CD4-positive, alpha-beta T cell (primary cell): ENCODE data around the gene KLHL5. TPM values are rescaled to one million over a fixed set of nuclear protein-coding genes. Genes with fewer than 3 reads are reported as not detected.
"Not testable (repeated sequence)": the region's sequence is repeated elsewhere in the genome, so short reads cannot be mapped to it uniquely, and the experiment has no call there.

Experiments
- ATAC-seq: fragments of 200-7000 bp; cut with Tn5 transposase; one replicate; pipeline ENCODE4 v1.10.0; 2022; ENCODE audit warnings: mild to moderate bottlenecking; ENCODE audit not compliant: poor library complexity
- CTCF ChIA-PET: fragments of 350-600 bp; sonication (Branson Sonifier 250); formaldehyde crosslinking; loops from one replicate; lab custom pipeline; 2021; ENCODE audit warnings: antibody characterized with exemption, inconsistent platforms; lab: Charles Lee
- POLR2A ChIA-PET: fragments of 350-600 bp; sonication (Branson Sonifier 250); formaldehyde crosslinking; loops from one replicate; lab custom pipeline; 2021; ENCODE audit warnings: antibody characterized with exemption, inconsistent platforms; lab: Charles Lee
- DNase-seq, 14 experiments: peaks; one replicate each; pipeline ENCODE4 v3.0.0-alpha.2; 2013 to 2020; ENCODE audit warnings: mixed read lengths in 2 of 14
- H3K27ac ChIP-seq, 2 donors: one replicate each; pipeline versions ENCODE4 v1.5.1 to v1.7.0; 2013; ENCODE audit warnings: low read length in 2 of 2, low read depth in 1 of 2, mild to moderate bottlenecking in 1 of 2
- H3K27me3 ChIP-seq, 2 experiments: 1 replicate in 1 of 2; 2 replicates in 1 of 2; pipeline versions ENCODE4 v1.6.1 to v1.7.0; 2013; ENCODE audit warnings: low read length in 2 of 2, control low read depth in 1 of 2, mild to moderate bottlenecking in 1 of 2, moderate library complexity in 1 of 2; ENCODE audit not compliant: insufficient read depth in 2 of 2, control insufficient read depth in 1 of 2
- H3K36me3 ChIP-seq: one replicate; pipeline ENCODE4 v1.6.1; 2013; ENCODE audit warnings: low read length, control low read depth; ENCODE audit not compliant: insufficient read depth
- H3K4me1 ChIP-seq: one replicate; pipeline ENCODE4 v1.6.1; 2013; ENCODE audit warnings: low read length, control low read depth; ENCODE audit not compliant: insufficient read depth
- H3K4me3 ChIP-seq: one replicate; pipeline ENCODE4 v1.5.1; 2013; ENCODE audit warnings: mild to moderate bottlenecking, low read length, moderate library complexity
- H3K9me3 ChIP-seq, 2 experiments: 1 replicate in 1 of 2; 2 replicates in 1 of 2; pipeline versions ENCODE4 v1.6.1 to v1.7.0; 2013; ENCODE audit warnings: low read length in 2 of 2, mild to moderate bottlenecking in 2 of 2, control low read depth in 1 of 2, moderate library complexity in 1 of 2; ENCODE audit not compliant: control insufficient read depth in 1 of 2, insufficient read depth in 1 of 2
- H3K27ac Mint-ChIP-seq: one replicate; pipeline ENCODE4 v1.8.0; 2020; ENCODE audit warnings: mixed read lengths
- H3K27me3 Mint-ChIP-seq: one replicate; pipeline ENCODE4 v1.8.0; 2021; ENCODE audit warnings: mixed read lengths
- H3K36me3 Mint-ChIP-seq: one replicate; pipeline ENCODE4 v1.8.0; 2021; ENCODE audit warnings: low read depth, mixed read lengths
- H3K4me1 Mint-ChIP-seq: one replicate; pipeline ENCODE4 v1.8.0; 2021; ENCODE audit warnings: low read depth, mixed read lengths
- H3K4me3 Mint-ChIP-seq: one replicate; pipeline ENCODE4 v1.8.0; 2020; ENCODE audit warnings: mild to moderate bottlenecking, mixed read lengths
- H3K9me3 Mint-ChIP-seq: one replicate; pipeline ENCODE4 v1.8.0; 2020; ENCODE audit warnings: mixed read lengths
- intact Hi-C, 2 experiments: fragments of 100-400 bp; cut with DNase I in 1 of 2; cut with micrococcal nuclease in 1 of 2; formaldehyde crosslinking; loops; one replicate each; pipeline versions ENCODE4 v1.15.1 to v1.9.0; 2023 to 2025; cut with DNase I, micrococcal nuclease
- total RNA-seq, 174 experiments: library from RNA in 2 of 174; stranded (reverse) in 2 of 174; gene quantifications; one replicate each; pipeline ENCODE4 v1.2.3 and lab custom pipeline; 2021 to 2026
- TF ChIP-seq, protein P1 (sequence below): fragments of 200-600 bp; IDR thresholded peaks from one replicate; pipeline ENCODE4 v1.8.0; 2022; ENCODE audit warnings: antibody characterized with exemption, mild to moderate bottlenecking

Gene KLHL5
- total RNA-seq, 2 experiments from 2014 or later, result 17.7 to 18.6 TPM

- Histone ChIP-seq H3K36me3 (no peaks in the 10 kb centered on the region), H3K27me3 (no peaks in the 10 kb centered on the region), H3K4me3 (no peak overlapping the region), H3K4me1 (peaks cover 6% of the 10 kb centered on the region), H3K27ac (no peak overlapping the region), H3K9me3 (no peaks in the 10 kb centered on the region)
- peak in 1 of 14 experiments; percentile 3 for DNase-seq
- Mint-ChIP-seq H3K27me3 (no peaks in the 10 kb centered on the region), H3K4me1 (peaks cover 12% of the 10 kb centered on the region), H3K4me3 (no peak overlapping the region), H3K27ac (no peak overlapping the region), H3K36me3 (no peaks in the 10 kb centered on the region), H3K9me3 (no peaks in the 10 kb centered on the region)
- intact Hi-C loops, result loop anchor here (1.0 to 2.0 kb wide), 2 partner anchors 232 to 374 kb away; no protein-coding TSS in a partner anchor
- ChIA-PET CTCF (interaction anchor here (0.6 to 3.2 kb wide), 34 partner anchors 10 to 375 kb away, joined by 3 to 77 read pairs (median 3); partner anchors contain the start of genes TLR10 and WDR19), POLR2A (interaction anchor here (1.0 to 1.5 kb wide), 3 partner anchors 232 to 241 kb away, joined by 3 to 8 read pairs (median 5); no protein-coding TSS in a partner anchor)
- TF ChIP-seq, protein P1, sequence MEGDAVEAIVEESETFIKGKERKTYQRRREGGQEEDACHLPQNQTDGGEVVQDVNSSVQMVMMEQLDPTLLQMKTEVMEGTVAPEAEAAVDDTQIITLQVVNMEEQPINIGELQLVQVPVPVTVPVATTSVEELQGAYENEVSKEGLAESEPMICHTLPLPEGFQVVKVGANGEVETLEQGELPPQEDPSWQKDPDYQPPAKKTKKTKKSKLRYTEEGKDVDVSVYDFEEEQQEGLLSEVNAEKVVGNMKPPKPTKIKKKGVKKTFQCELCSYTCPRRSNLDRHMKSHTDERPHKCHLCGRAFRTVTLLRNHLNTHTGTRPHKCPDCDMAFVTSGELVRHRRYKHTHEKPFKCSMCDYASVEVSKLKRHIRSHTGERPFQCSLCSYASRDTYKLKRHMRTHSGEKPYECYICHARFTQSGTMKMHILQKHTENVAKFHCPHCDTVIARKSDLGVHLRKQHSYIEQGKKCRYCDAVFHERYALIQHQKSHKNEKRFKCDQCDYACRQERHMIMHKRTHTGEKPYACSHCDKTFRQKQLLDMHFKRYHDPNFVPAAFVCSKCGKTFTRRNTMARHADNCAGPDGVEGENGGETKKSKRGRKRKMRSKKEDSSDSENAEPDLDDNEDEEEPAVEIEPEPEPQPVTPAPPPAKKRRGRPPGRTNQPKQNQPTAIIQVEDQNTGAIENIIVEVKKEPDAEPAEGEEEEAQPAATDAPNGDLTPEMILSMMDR, result no peak
- ATAC-seq, result no peak
Observed at GRCh38 chr4:39134683-39135306, 72.8 kb downstream of the KLHL5 start.

DNA sequence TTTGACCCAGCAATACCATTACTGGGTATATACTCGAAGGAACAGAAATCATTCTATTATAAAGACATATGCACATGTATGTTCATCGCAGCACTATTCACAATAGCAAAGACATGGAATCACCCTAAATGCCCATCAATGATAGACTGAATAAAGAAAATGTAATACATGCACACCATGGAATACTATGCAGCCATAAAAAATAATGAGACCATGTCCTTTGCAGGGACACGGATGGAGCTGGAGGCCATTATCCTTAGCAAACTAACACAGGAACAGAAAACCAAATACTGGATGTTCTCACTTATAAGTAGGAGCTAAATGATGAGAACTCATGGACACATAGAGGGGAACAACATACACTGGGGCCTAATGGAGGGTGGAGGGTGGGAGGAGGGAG, 76.2 kb downstream of the KLHL5 start:
- H3K27me3 Mint-ChIP-seq, DNase-seq, H3K9me3 ChIP-seq, H3K4me1 ChIP-seq, H3K36me3 Mint-ChIP-seq, H3K4me3 ChIP-seq, H3K27ac Mint-ChIP-seq, ATAC-seq, H3K36me3 ChIP-seq, H3K9me3 Mint-ChIP-seq, CTCF ChIA-PET, H3K4me3 Mint-ChIP-seq, H3K27ac ChIP-seq, intact Hi-C loops, H3K27me3 ChIP-seq: not testable (repeated sequence)
- H3K4me1 Mint-ChIP-seq, result peaks cover 12% of the 10 kb centered on the region
- POLR2A ChIA-PET, result interaction anchor here (1.0 kb wide), 1 partner anchor 10 kb away, joined by 3 read pairs; no protein-coding TSS in a partner anchor

DNA sequence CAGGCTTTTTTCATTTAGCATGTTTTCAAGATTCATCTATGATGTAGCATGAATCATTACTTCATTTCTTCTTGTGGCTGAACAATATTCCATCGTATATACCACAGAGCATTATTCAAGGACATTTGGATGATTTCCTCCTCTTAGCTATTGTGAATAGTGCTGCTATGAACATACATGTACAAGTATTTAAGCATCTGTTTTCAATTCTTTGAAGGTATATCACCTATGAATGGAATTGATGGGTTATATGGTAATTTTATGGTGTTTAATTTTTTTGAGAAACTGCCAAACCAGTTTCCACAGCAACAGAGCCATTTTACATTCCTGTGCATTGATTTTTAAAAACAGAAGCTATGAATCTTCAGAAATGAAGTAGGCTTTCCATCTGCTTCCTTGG, 84.2 kb downstream of the KLHL5 start:
- TF ChIP-seq, protein P1, result no peak
- Histone ChIP-seq H3K36me3 (no peaks in the 10 kb centered on the region), H3K27ac (no peak overlapping the region), H3K4me1 (no peaks in the 10 kb centered on the region), H3K27me3 (no peaks in the 10 kb centered on the region), H3K4me3 (no peak overlapping the region), H3K9me3 (no peaks in the 10 kb centered on the region)
- ChIA-PET POLR2A (interaction anchor here (0.6 kb wide), 1 partner anchor 247 kb away, joined by 3 read pairs; no protein-coding TSS in a partner anchor), CTCF (interaction anchor here (1.5 kb wide), 1 partner anchor 15 kb away, joined by 4 read pairs; no protein-coding TSS in a partner anchor)
- Mint-ChIP-seq H3K27me3 (no peaks in the 10 kb centered on the region), H3K27ac (no peak overlapping the region), H3K4me3 (no peak overlapping the region), H3K36me3 (no peaks in the 10 kb centered on the region), H3K4me1 (no peaks in the 10 kb centered on the region), H3K9me3 (no peaks in the 10 kb centered on the region)
- ATAC-seq (no peak), DNase-seq (no peak)
- intact Hi-C loops, result no loop called here
